ENCODE data around the gene CD22. TPM values are rescaled to one million over a fixed set of nuclear protein-coding genes. Genes with fewer than 3 reads are reported as not detected.

Gene CD22
- total and polyA plus RNA-seq, 2 donors (not counting 3 experiments of a cell fraction or from before 2014, with no cell fraction given), result not detected

DNA sequence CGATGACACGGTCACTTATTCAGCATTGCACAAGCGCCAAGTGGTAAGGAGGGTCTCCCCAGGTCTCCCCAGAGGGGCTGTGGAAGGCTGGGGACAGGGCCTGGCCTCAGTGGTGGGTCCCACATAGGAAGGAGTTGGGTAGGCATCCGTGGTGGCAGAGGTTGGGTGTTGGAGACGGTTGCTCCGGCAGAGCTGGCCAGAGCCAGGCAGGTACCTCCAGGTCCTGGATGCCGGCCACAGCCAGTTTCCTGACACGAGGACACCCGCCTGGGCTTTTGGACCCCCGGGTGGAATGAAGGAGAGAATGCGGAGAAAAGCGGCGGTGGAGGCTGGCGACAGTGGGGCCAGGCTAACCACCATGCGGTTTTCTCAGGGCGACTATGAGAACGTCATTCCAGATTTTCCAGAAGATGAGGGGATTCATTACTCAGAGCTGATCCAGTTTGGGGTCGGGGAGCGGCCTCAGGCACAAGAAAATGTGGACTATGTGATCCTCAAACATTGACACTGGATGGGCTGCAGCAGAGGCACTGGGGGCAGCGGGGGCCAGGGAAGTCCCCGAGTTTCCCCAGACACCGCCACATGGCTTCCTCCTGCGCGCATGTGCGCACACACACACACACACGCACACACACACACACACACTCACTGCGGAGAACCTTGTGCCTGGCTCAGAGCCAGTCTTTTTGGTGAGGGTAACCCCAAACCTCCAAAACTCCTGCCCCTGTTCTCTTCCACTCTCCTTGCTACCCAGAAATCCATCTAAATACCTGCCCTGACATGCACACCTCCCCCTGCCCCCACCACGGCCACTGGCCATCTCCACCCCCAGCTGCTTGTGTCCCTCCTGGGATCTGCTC lies 17.4 kb downstream of the CD22 start:
- no peaks in the 10 kb centered on the region for H3K9me1 ChIP-seq (replicated peaks; ENCODE audit: control insufficient read depth, extremely low read depth, insufficient read depth, low read length)
- dilution Hi-C loops (cut with MboI; ENCODE audit: extremely low pct_ligation_motif_present, low sequenced_read_pairs) (no loop called here), intact Hi-C loops (cut with micrococcal nuclease) (no loop called here)
- H3K4me3 ChIP-seq (replicated peaks in 1 of 3; ENCODE audit: insufficient read depth in 1 of 3, low read depth in 1 of 3, low read length in 3 of 3), result no peak overlapping the region
- DNase-seq (ENCODE audit: low read depth, low spot score) (no peak), FAIRE-seq (no peak)
- no peaks in the 10 kb centered on the region for H3K4me1 ChIP-seq (ENCODE audit: control insufficient read depth, extremely low read depth, insufficient read depth, low read length)
- H3K36me3 ChIP-seq (ENCODE audit: control insufficient read depth in 2 of 2, extremely low read depth in 1 of 2, insufficient read depth in 2 of 2, low read length in 2 of 2), result no peaks in the 10 kb centered on the region
- no peaks in the 10 kb centered on the region for H4K20me1 ChIP-seq (replicated peaks; ENCODE audit: control insufficient read depth, extremely low read depth, insufficient read depth, low read length)
- no peak overlapping the region for H3K9ac ChIP-seq (replicated peaks; ENCODE audit: extremely low read depth, insufficient read depth, low read length)
- no peaks in the 10 kb centered on the region for H3K27me3 ChIP-seq (ENCODE audit: control insufficient read depth in 2 of 2, insufficient read depth in 2 of 2, low read length in 2 of 2)
- no peak overlapping the region for H3K27ac ChIP-seq (ENCODE audit: insufficient read depth, low read depth, low read length)
- CTCF ChIA-PET, result no interaction called here
- no peak overlapping the region for H3K4me2 ChIP-seq (ENCODE audit: insufficient read depth, low read length)
- no peaks in the 10 kb centered on the region for H3K9me3 ChIP-seq (replicated peaks; ENCODE audit: control insufficient read depth, insufficient read depth, low read length)
- H3K79me2 ChIP-seq (ENCODE audit: control insufficient read depth, insufficient read depth, low read length), result no peaks in the 10 kb centered on the region
- BruUV-seq (replicated peaks), result no TSS peak
- H2AFZ ChIP-seq (ENCODE audit: low read depth, low read length), result no peak overlapping the region
- no peak for TF ChIP-seq POLR2AphosphoS5 (IDR thresholded peaks at IDR 0.05; ENCODE audit: insufficient read depth, low read depth, low read length)
- no peak for TF ChIP-seq EZH2 (IDR thresholded peaks at IDR 0.05; ENCODE audit: borderline replicate concordance, low read depth, low read length, severe bottlenecking)
- TF ChIP-seq POLR2A (IDR thresholded peaks at IDR 0.05; ENCODE audit: low read depth, low read length), result no peak
- TF ChIP-seq, protein P1, sequence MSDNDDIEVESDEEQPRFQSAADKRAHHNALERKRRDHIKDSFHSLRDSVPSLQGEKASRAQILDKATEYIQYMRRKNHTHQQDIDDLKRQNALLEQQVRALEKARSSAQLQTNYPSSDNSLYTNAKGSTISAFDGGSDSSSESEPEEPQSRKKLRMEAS (IDR thresholded peaks at IDR 0.05; ENCODE audit: insufficient read depth, insufficient read length), result no peak
- TF ChIP-seq FOS (IDR thresholded peaks at IDR 0.05; ENCODE audit: borderline replicate concordance, insufficient read depth, low read length), result no peak
- TF ChIP-seq, protein P2, sequence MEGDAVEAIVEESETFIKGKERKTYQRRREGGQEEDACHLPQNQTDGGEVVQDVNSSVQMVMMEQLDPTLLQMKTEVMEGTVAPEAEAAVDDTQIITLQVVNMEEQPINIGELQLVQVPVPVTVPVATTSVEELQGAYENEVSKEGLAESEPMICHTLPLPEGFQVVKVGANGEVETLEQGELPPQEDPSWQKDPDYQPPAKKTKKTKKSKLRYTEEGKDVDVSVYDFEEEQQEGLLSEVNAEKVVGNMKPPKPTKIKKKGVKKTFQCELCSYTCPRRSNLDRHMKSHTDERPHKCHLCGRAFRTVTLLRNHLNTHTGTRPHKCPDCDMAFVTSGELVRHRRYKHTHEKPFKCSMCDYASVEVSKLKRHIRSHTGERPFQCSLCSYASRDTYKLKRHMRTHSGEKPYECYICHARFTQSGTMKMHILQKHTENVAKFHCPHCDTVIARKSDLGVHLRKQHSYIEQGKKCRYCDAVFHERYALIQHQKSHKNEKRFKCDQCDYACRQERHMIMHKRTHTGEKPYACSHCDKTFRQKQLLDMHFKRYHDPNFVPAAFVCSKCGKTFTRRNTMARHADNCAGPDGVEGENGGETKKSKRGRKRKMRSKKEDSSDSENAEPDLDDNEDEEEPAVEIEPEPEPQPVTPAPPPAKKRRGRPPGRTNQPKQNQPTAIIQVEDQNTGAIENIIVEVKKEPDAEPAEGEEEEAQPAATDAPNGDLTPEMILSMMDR (IDR thresholded peaks at IDR 0.05; ENCODE audit: extremely low read depth in 1 of 2, insufficient read depth in 1 of 2, low read depth in 1 of 2, low read length in 2 of 2), result no peak
- no peak for TF ChIP-seq JUN (IDR thresholded peaks at IDR 0.05; ENCODE audit: borderline replicate concordance, insufficient read depth, insufficient read length, low read depth)
- TF ChIP-seq GATA2 (IDR thresholded peaks at IDR 0.05; ENCODE audit: insufficient read depth, insufficient read length, low read depth, low read length), result no peak
- no peak for TF ChIP-seq MYC (IDR thresholded peaks at IDR 0.05; ENCODE audit: low read depth, low read length)
- POLR2A ChIA-PET, result no interaction called here
